Vagina (tissue), 2 donors: ENCODE data around the gene CENPM. TPM values are rescaled to one million over a fixed set of nuclear protein-coding genes. Genes with fewer than 3 reads are reported as not detected.
A peak's percentile ranks its signal among the peaks of the same experiment; 100 is the strongest.

ENCODE experiments used
- DNase-seq, 2 donors: peaks; one replicate each; pipeline ENCODE4 v3.0.0-alpha.2; 2017; ENCODE audit errors: extremely low spot score in 2 of 2
- H3K27ac ChIP-seq: fragments of 200-600 bp; sonication (generic); one replicate; pipeline ENCODE4 v1.5.1; 2019
- H3K27me3 ChIP-seq: fragments of 200-600 bp; sonication (generic); one replicate; pipeline ENCODE4 v1.5.1; 2019
- H3K36me3 ChIP-seq, 2 donors: fragments of 200-600 bp; sonication (generic); one replicate each; pipeline ENCODE4 v1.5.1; 2017 to 2019
- H3K4me1 ChIP-seq: fragments of 200-600 bp; sonication (generic); one replicate; pipeline ENCODE4 v1.5.1; 2019
- H3K4me3 ChIP-seq, 2 donors: fragments of 200-600 bp; sonication (generic); 1 replicate in 1 of 2; 2 replicates in 1 of 2; pipeline ENCODE4 v1.5.1; 2016 to 2019
- H3K9me3 ChIP-seq: fragments of 200-600 bp; sonication (generic); one replicate; pipeline ENCODE4 v1.5.1; 2019
- POLR2A ChIP-seq, 2 donors: fragments of 450-650 bp; IDR thresholded peaks; one replicate each; pipeline ENCODE4 v1.6.1; 2017; ENCODE audit warnings: antibody characterized with exemption in 2 of 2, mild to moderate bottlenecking in 2 of 2, moderate library complexity in 2 of 2
- POLR2AphosphoS5 ChIP-seq, 2 donors: sonication (generic); formaldehyde crosslinking; IDR thresholded peaks; one replicate each; pipeline ENCODE4 v1.9.0; 2017; ENCODE audit warnings: antibody characterized with exemption in 2 of 2, mild to moderate bottlenecking in 2 of 2, low read depth in 1 of 2; ENCODE audit not compliant: insufficient read depth in 1 of 2
- intact Hi-C: fragments of 100-400 bp; cut with DNase I; formaldehyde crosslinking; loops from one replicate; pipeline ENCODE4 v1.15.1; 2023
- total RNA-seq: library from RNA; depleted of rRNA; stranded (reverse); fragments of >200 nt; gene quantifications from one replicate; pipeline ENCODE4 v1.2.3, GENCODE V29; 2016
- TF ChIP-seq, protein P1 (sequence below), 3 experiments: fragments of 450-650 bp in 2 of 3; fragments of 200-600 bp in 1 of 3; sonication (generic) in 1 of 3; IDR thresholded peaks; one replicate each; pipeline ENCODE4 v1.5.1; 2017 to 2019; ENCODE audit warnings: antibody characterized with exemption in 3 of 3, mild to moderate bottlenecking in 2 of 3, moderate library complexity in 2 of 3

The CENPM gene, protein sequence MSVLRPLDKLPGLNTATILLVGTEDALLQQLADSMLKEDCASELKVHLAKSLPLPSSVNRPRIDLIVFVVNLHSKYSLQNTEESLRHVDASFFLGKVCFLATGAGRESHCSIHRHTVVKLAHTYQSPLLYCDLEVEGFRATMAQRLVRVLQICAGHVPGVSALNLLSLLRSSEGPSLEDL
- total RNA-seq, result not detected

DNA sequence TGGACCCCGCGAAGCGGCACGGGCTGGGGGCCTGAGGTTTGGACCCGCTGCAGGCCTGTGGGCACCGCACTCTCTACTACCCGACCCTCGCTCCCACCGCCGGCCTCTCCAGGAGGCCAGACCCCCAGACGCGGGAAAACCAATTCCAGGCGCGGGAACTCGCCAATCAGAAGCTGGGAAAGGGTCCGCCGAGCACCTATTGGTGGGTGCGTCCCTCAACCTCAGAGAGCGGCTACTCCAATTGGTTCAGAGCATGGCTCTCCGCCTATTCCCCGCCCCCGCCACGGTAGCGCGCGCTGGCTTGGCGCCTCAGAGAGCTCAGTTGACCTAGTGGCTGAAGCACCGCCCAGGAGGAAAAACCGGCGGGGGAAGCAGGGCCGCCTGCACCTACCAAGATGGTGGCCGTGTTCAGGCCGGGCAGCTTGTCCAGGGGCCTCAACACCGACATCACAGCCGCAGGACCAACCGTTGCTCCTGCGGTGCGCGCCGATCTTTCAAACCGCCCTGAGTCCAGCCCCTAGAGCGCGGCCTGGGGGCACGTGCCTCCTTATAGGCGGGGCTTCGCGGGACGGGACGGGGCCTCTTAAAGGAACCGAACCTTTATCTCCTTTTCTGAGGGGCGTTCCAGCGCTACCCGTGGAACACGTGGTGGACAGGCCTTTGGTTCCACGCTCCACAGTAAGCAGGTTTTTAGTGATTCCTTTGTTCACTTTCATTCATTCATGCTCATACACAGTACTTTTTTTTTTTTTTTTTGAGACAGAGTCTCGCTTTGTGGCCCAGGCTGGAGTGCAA lies at the start of gene CENPM:
Gene CENPM (minus strand): TSS at position 524 of the 795 bp plus-strand sequence. CDS start 76 bp downstream, at position 448.
- TF ChIP-seq, protein P1, sequence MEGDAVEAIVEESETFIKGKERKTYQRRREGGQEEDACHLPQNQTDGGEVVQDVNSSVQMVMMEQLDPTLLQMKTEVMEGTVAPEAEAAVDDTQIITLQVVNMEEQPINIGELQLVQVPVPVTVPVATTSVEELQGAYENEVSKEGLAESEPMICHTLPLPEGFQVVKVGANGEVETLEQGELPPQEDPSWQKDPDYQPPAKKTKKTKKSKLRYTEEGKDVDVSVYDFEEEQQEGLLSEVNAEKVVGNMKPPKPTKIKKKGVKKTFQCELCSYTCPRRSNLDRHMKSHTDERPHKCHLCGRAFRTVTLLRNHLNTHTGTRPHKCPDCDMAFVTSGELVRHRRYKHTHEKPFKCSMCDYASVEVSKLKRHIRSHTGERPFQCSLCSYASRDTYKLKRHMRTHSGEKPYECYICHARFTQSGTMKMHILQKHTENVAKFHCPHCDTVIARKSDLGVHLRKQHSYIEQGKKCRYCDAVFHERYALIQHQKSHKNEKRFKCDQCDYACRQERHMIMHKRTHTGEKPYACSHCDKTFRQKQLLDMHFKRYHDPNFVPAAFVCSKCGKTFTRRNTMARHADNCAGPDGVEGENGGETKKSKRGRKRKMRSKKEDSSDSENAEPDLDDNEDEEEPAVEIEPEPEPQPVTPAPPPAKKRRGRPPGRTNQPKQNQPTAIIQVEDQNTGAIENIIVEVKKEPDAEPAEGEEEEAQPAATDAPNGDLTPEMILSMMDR (IDR thresholded peaks at IDR 0.05), result no peak
- TF ChIP-seq POLR2AphosphoS5 (IDR thresholded peaks at IDR 0.05; ENCODE audit: insufficient read depth in 1 of 2, low read depth in 1 of 2), result peak; percentile 74 to 78
- intact Hi-C loops, result loop anchor here (10.0 kb wide), 2 partner anchors 122 to 202 kb away; no protein-coding TSS in a partner anchor
- peak within 1 kb of the TSS; percentile 42 for H3K27ac ChIP-seq

DNA sequence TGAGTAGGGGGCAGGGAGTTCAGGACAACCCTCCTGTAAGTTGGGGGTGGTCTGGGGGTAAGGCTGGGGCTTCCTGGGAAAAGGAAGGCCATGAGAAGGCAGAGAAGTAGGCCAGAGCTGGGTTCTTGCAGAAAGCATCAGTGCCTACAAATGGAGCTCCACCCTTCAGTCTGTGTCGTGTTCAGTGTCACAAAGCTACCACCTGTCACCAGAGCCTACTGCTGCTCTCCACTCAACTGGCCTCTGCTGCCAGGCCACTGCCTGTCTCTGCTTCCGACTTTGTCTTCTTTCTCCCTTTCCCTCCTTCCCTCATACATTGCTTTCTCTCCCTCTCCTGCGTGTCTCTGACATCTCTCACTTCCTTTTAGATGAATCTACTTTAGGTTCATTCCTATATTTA lies 48.3 kb upstream of the CENPM start:
- Histone ChIP-seq H3K4me3 (no peak overlapping the region), H3K36me3 (no peaks in the 10 kb centered on the region), H3K27me3 (no peaks in the 10 kb centered on the region), H3K27ac (no peak overlapping the region), H3K4me1 (peaks cover 16% of the 10 kb centered on the region), H3K9me3 (no peaks in the 10 kb centered on the region)
- TF ChIP-seq POLR2A (IDR thresholded peaks at IDR 0.05) (no peak), POLR2AphosphoS5 (IDR thresholded peaks at IDR 0.05; ENCODE audit: insufficient read depth in 1 of 2, low read depth in 1 of 2) (no peak)
- TF ChIP-seq, protein P1 (IDR thresholded peaks at IDR 0.05), result no peak
- DNase-seq, result no peak
- intact Hi-C loops, result no loop called here

More for the DNA sequence above, at the start of gene CENPM:
- no peaks in the 10 kb centered on the region for H3K9me3 ChIP-seq
- peaks cover 12% of the 10 kb centered on the region for H3K4me1 ChIP-seq
- DNase-seq, result peak in 1 of 2 donors; percentile 94
- H3K4me3 ChIP-seq, result peak within 1 kb of the TSS; percentile 57 to 73
- no peaks in the 10 kb centered on the region for H3K36me3 ChIP-seq
- H3K27me3 ChIP-seq, result no peaks in the 10 kb centered on the region

DNA sequence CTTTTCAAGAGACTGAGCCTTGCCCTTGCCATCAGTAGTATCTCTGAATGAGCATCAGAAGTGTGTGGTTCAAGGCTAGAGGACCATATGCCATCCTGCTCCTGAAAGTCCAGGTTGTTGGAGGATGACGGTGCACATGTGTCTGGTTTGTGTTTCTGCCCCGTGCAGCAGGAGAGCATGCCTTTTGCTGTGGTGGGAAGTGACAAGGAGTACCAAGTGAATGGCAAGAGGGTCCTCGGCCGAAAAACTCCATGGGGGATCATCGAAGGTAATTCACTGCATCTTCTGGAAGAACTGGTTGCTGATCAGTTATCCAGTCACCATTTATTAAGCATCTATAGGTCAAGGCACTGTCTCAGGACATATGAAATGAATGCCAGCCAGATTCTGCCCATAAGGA lies 45.5 kb upstream of the CENPM start:
- Histone ChIP-seq H3K4me1 (no peaks in the 10 kb centered on the region), H3K36me3 (no peaks in the 10 kb centered on the region), H3K27me3 (no peaks in the 10 kb centered on the region), H3K27ac (no peak overlapping the region), H3K9me3 (no peaks in the 10 kb centered on the region), H3K4me3 (no peak overlapping the region)
- TF ChIP-seq POLR2A (IDR thresholded peaks at IDR 0.05) (no peak), POLR2AphosphoS5 (IDR thresholded peaks at IDR 0.05; ENCODE audit: insufficient read depth in 1 of 2, low read depth in 1 of 2) (no peak)
- TF ChIP-seq, protein P1 (IDR thresholded peaks at IDR 0.05), result no peak
- DNase-seq, result no peak
- intact Hi-C loops, result no loop called here

DNA sequence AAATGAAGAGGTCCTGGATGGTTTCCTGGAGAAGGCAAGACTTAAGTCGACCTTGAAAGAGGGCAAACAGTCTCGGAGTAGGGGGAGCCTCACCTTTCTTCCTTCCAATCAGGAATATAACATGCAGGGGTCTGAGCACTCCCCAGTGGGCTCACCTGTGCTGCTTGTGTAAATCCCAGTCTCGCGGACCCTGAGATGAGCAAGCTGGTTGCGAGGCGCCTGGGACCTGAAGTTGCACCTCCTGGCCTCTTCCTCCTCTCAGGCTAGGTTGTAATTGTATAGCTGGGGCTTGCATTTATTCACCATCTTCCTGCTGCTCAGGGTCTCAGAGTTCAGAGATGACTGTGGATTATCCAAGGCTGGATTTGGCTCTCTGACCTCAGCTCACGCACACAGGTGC lies 44.2 kb upstream of the CENPM start:
- no peaks in the 10 kb centered on the region for H3K4me1 ChIP-seq
- no peak overlapping the region for H3K27ac ChIP-seq
- H3K9me3 ChIP-seq, result no peaks in the 10 kb centered on the region
- H3K4me3 ChIP-seq, result no peak overlapping the region
- TF ChIP-seq POLR2A (IDR thresholded peaks at IDR 0.05), result no peak
- TF ChIP-seq, protein P1 (IDR thresholded peaks at IDR 0.05), result no peak
- no peak for TF ChIP-seq POLR2AphosphoS5 (IDR thresholded peaks at IDR 0.05; ENCODE audit: insufficient read depth in 1 of 2, low read depth in 1 of 2)
- no peaks in the 10 kb centered on the region for H3K27me3 ChIP-seq
- no peak for DNase-seq
- no peaks in the 10 kb centered on the region for H3K36me3 ChIP-seq
- intact Hi-C loops, result no loop called here

- H3K9me3 ChIP-seq, result no peaks in the 10 kb centered on the region
- no peak overlapping the region for H3K27ac ChIP-seq
- H3K4me1 ChIP-seq, result no peaks in the 10 kb centered on the region
- H3K36me3 ChIP-seq, result no peaks in the 10 kb centered on the region
- TF ChIP-seq POLR2A (IDR thresholded peaks at IDR 0.05), result no peak
- TF ChIP-seq, protein P1 (IDR thresholded peaks at IDR 0.05), result no peak
- no peak for TF ChIP-seq POLR2AphosphoS5 (IDR thresholded peaks at IDR 0.05; ENCODE audit: insufficient read depth in 1 of 2, low read depth in 1 of 2)
- no peaks in the 10 kb centered on the region for H3K27me3 ChIP-seq
- no peak for DNase-seq
- intact Hi-C loops, result no loop called here
- H3K4me3 ChIP-seq, result no peak overlapping the region
Measured at GRCh38 chr22:41989246-41989645, 42.3 kb upstream of the CENPM start.
